HG02973 (cell line): ENCODE data around the gene ZNF512B.
"Not testable (repeated sequence)": the region's sequence is repeated elsewhere in the genome, so short reads cannot be mapped to it uniquely, and the experiment has no call there.

Experiments
- ATAC-seq: cut with Tn5 transposase; IDR thresholded peaks from one replicate; pipeline ENCODE4 v1.9.1; 2021; ENCODE audit warnings: moderate library complexity; ENCODE audit not compliant: unreplicated experiment

Gene ZNF512B

GRCh38 chr20:63978319-63979228, 8.8 kb upstream of the ZNF512B start:
- no peak for ATAC-seq

DNA sequence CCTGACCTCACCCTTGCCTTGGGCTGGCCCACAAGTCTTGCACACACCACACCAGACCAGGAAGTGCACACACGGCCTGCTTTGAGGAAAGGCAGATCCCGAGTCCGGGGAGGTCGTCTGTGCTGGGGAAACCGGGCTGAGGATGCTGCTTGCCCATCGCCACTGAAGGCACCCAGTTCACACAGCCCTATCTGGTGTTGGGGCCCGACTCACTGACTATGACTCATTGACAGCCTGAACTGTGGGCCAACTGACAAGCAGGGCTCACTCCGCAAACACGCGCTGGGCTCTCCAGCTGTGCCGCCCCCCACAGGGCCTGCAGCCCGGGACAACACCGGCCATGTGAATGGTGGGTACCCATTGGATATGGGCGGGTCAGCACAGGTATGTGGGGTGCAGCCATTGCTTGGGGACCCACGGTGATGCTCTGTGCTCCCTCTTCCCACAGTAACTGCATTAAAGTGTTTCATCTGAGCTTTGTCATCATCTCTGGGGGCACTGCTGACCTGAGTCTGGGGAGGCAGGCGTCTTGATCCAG, 8.1 kb upstream of the ZNF512B start:
- no peak for ATAC-seq

DNA sequence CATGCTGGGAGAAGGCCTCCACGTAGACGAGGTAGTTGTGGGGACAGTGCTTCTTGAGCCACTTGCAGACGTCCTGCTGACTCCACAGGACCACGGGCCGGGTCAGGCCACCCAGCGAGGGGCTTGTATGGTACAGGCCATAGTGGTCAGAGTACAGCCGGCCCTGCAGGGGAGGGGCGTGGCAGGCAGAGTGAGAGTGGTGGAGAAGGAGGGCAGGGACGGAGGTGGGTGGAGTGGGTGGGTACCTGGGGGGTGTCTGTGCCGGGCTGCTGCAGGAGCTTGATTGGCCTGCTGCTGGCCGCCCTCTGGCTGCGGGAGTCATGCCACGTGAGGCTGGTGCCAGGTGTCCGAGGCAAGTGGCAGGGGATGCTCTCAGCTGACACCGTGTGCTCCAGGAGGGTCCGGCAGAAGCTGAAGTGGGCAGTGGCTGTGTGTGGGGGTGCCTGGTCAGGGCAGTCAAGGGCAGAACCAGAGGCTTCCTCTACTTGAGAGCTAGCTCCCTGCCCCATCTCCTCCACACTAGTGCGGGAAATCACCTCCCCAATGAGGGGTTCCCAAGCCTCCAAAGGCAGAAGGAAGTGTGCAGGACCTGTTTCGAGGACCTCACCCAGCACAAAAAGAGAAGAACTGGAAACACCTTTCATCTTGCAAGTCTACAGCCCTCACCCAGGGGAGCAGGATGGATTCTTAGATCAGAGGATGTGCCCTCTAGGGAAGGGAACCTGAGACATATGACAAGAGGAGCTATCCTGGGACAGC, 7.4 kb upstream of the ZNF512B start:
- ATAC-seq = no peak

DNA sequence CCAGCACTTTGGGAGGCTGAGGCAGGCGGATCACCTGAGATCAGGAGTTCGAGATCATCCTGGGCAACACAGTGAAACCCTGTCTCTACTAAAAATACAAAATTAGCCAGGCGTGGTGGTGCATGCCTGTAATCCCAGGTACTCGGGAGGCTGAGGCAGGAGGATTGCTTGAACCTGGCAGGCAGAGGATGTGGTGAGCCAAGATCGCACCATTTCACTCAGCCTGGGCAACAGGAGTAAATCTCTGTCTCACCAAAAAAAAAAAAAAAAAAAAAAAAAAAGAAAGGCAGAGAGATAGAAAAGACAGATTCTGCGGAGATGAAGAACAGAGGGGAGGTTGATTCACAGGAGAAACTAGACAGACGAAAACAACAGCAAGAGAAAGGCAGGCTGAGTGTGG, 6.8 kb upstream of the ZNF512B start:
- not testable (repeated sequence) for ATAC-seq

DNA sequence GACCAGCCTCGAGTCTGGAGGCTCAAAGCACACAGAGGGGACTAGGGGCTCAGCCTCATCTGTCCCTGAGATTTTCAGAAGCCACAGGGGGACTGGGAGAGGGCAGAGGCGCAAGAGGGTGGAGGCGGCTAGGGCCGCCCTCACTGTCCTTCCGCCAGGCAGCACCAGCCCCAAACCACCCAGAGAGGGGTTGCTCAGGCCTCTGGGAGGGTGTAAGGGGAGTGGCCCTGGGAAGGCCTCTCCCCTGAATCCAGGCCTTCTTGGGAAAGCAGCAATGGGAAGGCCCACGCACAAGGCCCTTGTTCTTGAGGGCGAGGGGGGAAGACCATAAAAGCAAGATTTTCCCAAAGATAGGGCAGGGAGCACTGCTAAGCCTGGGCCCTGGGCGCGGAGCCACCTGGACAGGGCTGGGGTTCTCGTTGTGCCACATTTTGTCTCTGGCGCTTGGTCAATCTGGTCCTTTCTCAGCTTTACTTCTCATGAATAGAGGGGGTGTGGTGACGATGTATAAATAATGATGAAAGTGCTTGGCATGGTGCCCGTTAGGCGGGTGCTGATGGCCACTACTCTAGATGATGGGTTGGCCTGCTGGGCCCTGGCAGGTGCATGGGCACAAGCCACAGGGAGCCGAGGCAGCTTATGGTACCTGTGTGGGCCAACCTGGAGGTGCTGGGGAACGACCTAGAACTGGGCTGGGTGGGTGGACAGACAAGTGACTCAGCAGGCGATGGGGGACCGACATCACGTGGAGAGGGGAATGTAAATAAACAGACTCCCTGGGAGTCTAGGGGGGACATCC, 4.9 kb upstream of the ZNF512B start:
- ATAC-seq = no peak

DNA sequence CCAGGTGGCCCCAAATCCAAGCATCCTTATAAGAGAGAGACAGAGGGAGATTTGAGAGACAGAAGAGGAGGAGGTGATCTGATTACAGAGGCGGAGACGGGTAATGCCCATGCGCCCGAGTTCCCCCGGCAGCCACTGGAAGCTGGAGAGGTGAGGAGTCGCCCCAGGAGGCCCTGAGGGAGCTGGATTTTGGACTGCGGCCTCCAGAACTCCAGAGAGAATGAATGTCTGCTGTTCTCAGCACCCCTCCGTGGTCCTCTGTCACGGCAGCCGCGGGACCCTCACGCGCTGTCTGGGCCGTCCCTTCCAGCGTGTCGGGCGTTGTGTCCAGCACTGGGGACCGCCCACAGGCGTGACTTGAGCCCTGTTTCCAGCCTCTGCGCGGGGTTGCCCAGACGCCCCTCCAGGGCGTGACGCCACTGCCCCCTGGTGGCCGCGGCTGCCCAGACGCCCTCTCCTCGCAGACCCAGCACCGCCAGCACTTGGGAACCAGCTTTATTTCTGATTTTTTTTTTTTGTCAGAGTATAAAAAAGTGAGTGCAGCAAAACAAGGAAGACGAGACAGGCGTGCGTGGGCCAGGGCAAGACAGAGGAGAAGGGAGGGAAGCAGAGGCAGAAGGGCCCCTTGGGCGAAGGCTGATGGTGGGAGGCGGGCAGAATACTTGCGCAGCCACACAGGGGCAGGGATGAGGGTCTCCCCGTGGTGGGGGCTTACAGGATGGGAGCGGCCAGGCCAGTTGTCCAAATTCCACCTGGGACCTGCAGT, 4.1 kb upstream of the ZNF512B start:
- no peak for ATAC-seq

GRCh38 chr20:63973160-63973479, 3.4 kb upstream of the ZNF512B start:
- ATAC-seq = no peak

GRCh38 chr20:63972312-63973159, 2.8 kb upstream of the ZNF512B start:
- ATAC-seq = no peak

DNA sequence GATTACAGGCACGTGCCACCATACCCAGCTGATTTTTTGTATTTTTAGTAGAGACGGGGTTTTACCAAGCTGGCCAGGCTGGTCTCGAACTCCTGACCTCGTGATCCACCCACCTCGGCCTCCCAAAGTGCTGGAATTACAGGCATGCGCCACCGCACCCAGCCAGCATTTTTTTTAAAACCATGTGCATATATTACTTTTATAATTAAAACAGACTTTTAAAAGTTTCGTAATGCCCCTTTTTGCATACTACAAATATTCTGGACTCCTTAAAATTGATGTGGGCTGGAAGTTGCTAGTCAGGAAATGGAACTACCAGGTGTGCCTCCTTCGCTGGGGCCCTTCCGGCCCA, 2.2 kb upstream of the ZNF512B start:
- ATAC-seq = not testable (repeated sequence)

DNA sequence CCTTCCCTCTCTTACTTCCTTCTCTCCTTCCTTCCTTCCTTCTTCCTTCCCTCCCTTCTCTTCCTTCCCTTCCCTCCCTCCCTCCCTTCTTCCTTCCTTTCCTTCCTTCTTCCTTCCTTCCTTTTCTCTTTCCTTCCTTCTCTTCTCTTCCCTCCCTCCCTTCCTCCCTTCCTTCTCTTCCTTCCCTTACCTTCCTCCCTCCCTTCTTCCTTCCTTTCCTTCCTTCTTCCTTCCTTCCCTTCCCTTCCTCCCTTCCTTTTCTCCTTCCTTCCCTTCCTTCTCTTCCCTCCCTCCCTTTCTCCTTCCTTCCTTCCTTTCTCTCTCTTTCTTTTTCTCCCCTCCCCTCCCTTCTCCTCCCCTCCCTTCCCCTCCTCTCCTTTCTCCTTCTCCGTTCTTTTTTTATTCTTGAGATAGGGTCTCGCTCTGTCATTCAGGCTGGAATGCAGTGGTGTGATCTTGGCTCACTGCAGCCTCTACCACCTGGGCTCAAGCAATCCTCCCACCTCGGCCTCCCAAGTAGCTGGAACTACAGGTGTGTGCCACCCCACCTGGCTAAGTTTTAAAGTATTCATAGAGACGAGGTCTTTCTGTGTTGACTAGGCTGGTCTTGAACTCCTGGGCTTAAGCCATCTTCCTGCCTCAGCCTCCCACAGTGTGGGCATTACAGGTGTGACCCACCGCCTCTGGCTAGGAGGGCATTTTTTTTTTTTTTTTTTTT, 1.1 kb upstream of the ZNF512B start:
- ATAC-seq = no peak

DNA sequence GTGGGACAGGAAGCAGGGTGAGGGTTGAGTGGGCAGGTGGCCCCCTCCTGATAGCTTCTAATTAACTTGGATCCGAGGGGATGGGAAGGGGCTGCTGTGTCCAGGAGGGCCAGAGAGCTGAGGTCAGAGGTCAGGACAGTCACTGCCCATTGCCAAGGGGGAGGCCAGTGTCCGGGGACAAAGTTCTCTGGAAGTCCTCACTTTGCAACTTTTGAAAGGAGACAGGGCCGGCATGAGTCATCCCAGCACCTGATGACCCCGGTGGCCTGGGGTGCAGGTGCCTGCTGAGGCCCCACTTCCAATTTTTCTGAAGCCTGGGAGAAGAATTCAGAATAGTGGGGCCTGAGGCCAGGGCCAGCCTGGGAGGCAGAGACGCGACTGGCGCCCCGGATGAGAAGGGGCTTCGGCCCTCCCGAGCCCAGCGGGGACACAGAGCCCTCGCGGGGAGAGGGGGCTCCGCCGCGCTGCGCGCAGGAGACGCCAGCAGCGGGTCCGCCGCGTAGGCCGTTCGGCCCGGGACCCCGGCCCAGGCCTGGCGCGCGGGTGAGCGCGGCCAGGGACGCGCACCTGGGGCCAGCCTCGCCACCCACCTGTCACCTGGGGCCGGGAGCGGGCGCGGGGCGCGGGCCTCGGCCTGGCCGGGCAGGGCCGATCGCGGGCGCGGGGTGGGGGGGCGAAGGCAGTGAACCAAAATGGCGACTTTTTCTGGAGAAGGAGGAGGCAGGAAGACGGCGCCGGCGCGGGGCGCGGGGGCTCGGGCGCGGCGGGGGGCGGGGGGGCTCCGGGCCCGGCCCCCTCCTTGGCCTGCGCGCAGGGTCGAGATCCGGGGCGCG, 586 bp downstream of the ZNF512B start:
- ATAC-seq = no peak

GRCh38 chr20:63968136-63968927, 1.4 kb downstream of the ZNF512B start:
- no peak for ATAC-seq

DNA sequence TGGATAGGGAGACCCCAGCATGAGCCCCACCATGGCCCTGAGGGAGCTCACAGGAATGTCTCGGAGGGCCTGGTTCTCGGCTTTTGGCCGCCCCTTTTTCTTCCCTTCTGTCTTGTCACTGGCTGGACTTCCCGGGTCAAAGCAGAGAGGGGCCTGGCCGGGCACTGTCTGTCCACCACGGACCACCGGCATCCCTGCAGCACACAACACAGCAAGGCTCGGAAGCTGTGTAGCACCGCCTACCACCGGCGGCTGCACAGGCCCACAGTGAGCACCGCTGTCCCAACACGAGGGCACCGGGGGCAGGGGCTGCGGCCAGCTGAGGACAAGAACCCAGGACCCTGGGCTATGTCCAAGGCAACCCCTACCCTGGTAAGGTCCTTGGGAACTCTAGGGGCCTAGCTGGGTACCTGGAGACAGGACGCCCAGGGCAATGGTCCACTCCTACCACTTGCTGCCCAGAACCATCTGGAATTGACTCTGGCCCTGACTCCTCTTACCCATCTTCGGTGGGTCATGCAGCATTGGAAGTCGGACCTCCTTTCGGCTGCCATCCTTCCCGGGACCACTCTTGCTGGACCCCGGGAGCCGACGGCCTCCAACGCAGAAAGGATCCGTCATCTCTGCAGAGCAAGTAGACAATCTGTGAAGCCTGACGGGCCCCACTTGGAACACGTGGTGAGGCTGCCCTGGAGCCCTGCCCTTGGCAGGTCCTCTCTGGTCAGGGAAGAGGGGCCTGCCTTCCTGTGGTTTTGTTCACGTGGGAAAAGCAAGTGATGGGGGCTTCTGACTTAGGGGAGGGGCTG, 2.2 kb downstream of the ZNF512B start:
- no peak for ATAC-seq

DNA sequence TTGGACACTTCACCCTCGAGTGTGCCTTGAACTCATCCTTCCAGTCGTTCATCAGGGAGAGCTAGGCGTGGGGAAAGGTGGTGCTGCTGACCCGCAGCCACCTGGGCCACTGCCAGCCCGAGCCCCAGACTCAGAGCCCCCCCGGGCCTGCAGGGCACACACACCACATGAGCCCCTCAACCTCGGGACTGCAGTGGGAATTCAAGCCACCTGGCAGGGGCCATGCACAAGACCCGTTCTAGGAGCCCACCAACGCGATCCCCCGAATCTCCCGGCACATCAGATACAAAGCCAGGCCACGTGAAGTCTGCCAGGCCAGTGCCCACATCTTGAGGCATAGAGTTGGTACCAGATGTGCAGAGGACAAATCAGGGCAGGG, 2.8 kb downstream of the ZNF512B start:
- no peak for ATAC-seq

DNA sequence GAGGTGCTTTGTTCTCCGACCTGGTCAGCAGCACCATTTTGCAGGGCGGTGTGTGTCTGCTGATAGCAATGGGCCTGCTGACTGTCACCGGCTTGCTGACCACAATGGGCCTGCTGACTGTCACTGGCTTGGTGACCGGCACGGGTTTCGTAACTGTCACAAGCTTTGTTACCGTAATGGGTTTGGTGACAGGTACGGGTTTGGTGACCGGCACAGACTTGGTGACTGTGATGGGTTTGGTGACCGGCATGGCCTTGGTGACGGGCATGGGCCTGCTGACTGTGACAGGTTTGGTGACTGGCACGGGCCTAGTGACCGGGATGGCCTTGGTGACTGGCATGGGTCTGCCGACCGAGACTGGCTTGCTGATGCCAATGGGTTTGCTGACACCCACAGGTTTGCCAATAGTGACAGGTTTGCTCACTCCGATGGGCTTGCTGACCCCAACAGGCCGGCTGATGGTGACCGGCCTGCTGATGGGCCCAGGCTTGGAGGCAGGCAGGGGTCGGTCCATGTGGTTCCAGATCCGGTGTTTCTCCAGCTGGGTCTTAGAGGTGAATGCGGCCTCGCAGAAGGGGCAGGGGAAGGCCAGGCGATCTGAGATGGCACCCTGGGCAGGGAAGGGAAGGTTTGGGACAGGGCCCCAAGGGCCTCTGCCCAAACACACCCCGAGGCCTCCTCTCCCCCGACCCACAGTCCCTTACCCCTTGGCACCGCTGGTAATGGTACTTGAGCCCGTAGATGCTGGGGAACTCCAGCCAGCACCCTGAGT, 3.4 kb downstream of the ZNF512B start:
- no peak for ATAC-seq

- no peak for ATAC-seq
Observed at GRCh38 chr20:63964412-63964811, 5.3 kb downstream of the ZNF512B start.
